Stimulated activated memory B cell treated with anti-CD40 and anti-IgM and Interleukin-4, amounts not matched to agents 10 μg/mL and 1 μg/mL and 100 μg/mL, for 72 hours (primary cell): ENCODE data around the gene GIPC2.
A peak's percentile ranks its signal among the peaks of the same experiment; 100 is the strongest.

Experiments
- ATAC-seq: fragments of 150-1000 bp; cut with Tn5 transposase; 2 replicates; pipeline ENCODE4 v1.10.0; 2021
- H3K27ac Mint-ChIP-seq: one replicate; pipeline ENCODE4 v1.8.0; 2022; ENCODE audit warnings: mild to moderate bottlenecking, mixed read lengths
- H3K27me3 Mint-ChIP-seq: one replicate; pipeline ENCODE4 v1.8.0; 2022; ENCODE audit warnings: mixed read lengths
- H3K36me3 Mint-ChIP-seq: one replicate; pipeline ENCODE4 v1.8.0; 2022; ENCODE audit warnings: mixed read lengths
- H3K4me1 Mint-ChIP-seq: one replicate; pipeline ENCODE4 v1.8.0; 2022; ENCODE audit warnings: mixed read lengths
- H3K4me3 Mint-ChIP-seq: one replicate; pipeline ENCODE4 v1.8.0; 2022; ENCODE audit warnings: mild to moderate bottlenecking, moderate library complexity, mixed read lengths
- H3K9me3 Mint-ChIP-seq: one replicate; pipeline ENCODE4 v1.8.0; 2022; ENCODE audit warnings: mixed read lengths

GIPC2 gene

DNA sequence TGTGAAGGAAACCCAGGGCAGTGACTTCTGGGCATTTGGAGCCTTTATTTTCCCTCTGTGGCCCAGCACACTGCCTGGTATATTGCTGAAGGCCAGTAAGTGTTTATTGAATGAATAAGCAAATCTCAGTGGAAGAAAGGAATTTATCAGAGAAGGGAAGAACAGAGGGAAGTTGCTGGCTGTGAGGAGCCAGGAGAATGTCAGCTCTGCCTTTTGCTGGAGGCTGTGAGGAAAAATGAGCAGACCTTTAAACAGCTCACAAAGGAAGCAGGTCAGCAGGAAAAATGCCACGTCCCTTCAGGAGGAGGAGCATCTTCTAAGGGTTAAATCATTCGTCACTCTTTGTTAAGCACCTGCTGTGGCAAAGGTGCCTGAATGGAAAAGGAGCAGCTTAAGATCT, 75.9 kb downstream of the GIPC2 start:
- H3K36me3 Mint-ChIP-seq: no peaks in the 10 kb centered on the region
- H3K4me3 Mint-ChIP-seq: no peak overlapping the region
- no peaks in the 10 kb centered on the region for H3K9me3 Mint-ChIP-seq
- H3K27me3 Mint-ChIP-seq: no peaks in the 10 kb centered on the region
- H3K27ac Mint-ChIP-seq: no peak overlapping the region
- no peaks in the 10 kb centered on the region for H3K4me1 Mint-ChIP-seq
- ATAC-seq: no peak

DNA sequence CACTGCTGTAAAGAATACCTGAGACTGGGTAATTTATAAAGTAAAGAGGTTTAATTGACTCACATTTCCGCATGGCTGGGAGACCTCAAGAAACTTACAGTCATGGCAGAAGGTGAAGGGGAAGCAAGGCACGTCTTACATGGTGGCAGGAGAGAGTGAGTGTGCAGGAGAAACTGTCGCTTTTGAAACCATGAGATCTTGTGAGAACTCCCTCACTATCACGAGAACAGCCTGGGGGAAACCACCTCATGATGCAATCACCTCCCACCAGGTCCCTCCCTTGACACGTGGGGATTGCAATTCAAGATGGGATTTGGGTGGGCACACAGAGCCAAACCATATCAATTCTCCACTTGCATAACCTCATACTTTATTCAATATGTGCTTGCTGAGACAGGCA, 76.6 kb downstream of the GIPC2 start:
- Mint-ChIP-seq H3K27me3 (no peaks in the 10 kb centered on the region), H3K9me3 (no peaks in the 10 kb centered on the region), H3K36me3 (no peaks in the 10 kb centered on the region), H3K4me3 (no peak overlapping the region), H3K27ac (no peak overlapping the region), H3K4me1 (no peaks in the 10 kb centered on the region)
- ATAC-seq: no peak

DNA sequence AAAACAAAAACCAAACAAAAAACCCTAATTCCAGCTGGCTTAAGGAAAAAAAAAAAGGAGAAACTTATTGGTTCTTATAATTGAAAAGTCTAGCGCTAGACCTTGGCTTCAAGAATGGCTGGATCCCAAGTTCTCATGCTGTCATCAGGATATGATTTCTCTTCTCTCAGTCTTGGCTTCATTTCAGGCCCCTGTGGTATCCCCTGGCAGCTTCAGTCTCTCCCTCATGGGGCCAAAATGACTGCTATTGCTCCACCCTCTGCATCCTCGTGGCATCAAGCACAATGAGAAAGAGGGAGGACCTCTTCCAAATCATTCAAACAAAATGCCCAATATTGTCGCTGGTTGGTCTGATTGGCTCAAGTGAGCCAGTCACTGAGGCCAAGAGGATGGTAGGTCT, 80.7 kb downstream of the GIPC2 start:
- Mint-ChIP-seq H3K9me3 (no peaks in the 10 kb centered on the region), H3K27ac (no peak overlapping the region), H3K4me3 (no peak overlapping the region), H3K4me1 (no peaks in the 10 kb centered on the region), H3K27me3 (no peaks in the 10 kb centered on the region), H3K36me3 (no peaks in the 10 kb centered on the region)
- no peak for ATAC-seq

DNA sequence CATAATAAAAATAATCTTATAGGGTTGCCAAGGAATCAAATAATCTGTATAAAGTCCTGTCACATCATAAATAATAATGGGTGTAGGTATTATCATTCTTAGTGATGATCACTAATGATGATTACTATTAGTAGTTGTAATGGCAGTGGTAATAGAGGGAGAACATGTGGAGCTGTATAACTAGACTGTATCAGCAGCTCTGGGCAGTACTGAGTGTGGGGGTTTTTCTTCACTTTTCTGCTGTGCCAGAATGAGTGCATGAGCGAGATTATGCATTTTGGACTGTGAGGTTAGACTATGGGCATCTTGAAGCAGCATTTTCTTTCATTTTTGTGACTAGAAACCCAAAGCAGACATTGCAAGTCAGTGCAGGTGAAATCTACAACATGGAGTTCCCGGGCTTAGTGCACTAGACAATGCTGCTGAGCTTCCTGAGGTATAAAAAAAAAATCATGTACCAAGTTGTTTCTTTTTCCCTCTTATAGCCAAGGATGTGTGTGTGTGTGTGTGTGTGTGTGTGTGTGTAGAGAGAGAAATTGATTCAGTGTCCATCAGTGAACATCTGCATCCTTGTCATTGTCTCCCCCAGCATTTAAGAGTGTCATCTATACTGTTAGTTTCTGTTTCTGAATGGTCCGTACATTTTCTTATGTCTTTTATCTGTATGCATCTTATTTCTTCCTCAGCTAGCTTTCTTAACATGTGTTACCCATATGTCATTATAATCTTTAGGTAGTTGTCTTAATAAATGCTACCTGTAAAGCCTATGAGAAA, 86.6 kb downstream of the GIPC2 start:
- no peak for ATAC-seq
- H3K27ac Mint-ChIP-seq: no peak overlapping the region
- H3K4me1 Mint-ChIP-seq: no peaks in the 10 kb centered on the region

DNA sequence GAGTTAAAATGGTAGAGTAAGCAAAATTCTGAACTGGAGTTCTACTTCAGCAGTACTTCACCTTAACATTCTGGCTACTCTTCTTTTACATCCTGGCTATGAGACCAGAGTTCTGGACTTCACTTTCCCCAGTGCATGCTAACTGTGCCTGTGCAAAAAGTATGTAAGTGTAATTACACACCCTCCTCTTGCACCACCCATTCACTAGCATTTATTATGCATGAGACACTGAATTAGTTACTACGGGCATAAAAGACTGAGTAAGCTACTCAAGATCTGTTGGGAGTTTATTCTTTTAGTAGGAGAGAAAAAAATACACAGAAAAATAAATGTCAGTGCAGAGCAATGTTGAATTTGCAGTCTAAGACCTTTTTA, 87.2 kb downstream of the GIPC2 start:
- H3K36me3 Mint-ChIP-seq: no peaks in the 10 kb centered on the region
- no peaks in the 10 kb centered on the region for H3K9me3 Mint-ChIP-seq
- no peaks in the 10 kb centered on the region for H3K4me1 Mint-ChIP-seq
- H3K27ac Mint-ChIP-seq: no peak overlapping the region
- H3K27me3 Mint-ChIP-seq: peaks cover 7% of the 10 kb centered on the region
- ATAC-seq: no peak
- no peak overlapping the region for H3K4me3 Mint-ChIP-seq

More for the DNA sequence above, 86.6 kb downstream of the GIPC2 start:
- no peaks in the 10 kb centered on the region for H3K36me3 Mint-ChIP-seq
- no peak overlapping the region for H3K4me3 Mint-ChIP-seq
- H3K9me3 Mint-ChIP-seq: no peaks in the 10 kb centered on the region
- peaks cover 7% of the 10 kb centered on the region for H3K27me3 Mint-ChIP-seq

DNA sequence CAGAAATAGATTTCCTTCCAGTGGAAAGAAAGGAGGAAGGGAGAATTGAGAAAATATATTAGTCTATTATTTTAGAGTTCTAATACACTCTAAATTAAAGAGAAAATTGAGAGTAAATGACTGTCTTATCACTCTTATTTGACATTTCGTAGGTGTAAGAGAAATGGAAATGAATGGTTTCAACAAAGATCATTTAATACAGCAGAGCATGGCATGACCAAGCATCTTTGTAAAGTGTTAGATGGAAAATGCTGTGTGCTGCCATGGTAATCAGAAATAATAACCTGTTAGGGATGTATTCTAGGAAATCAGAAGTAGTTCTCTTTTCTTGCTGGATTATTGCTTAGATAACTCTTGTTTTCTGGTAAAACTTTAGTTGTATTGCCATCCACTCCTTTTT, 90.9 kb downstream of the GIPC2 start:
- H3K4me1 Mint-ChIP-seq: peaks cover 4% of the 10 kb centered on the region
- H3K27ac Mint-ChIP-seq: no peak overlapping the region
- peaks cover 4% of the 10 kb centered on the region for H3K36me3 Mint-ChIP-seq
- H3K4me3 Mint-ChIP-seq: no peak overlapping the region
- no peaks in the 10 kb centered on the region for H3K9me3 Mint-ChIP-seq
- no peak for ATAC-seq
- peaks cover 7% of the 10 kb centered on the region for H3K27me3 Mint-ChIP-seq

DNA sequence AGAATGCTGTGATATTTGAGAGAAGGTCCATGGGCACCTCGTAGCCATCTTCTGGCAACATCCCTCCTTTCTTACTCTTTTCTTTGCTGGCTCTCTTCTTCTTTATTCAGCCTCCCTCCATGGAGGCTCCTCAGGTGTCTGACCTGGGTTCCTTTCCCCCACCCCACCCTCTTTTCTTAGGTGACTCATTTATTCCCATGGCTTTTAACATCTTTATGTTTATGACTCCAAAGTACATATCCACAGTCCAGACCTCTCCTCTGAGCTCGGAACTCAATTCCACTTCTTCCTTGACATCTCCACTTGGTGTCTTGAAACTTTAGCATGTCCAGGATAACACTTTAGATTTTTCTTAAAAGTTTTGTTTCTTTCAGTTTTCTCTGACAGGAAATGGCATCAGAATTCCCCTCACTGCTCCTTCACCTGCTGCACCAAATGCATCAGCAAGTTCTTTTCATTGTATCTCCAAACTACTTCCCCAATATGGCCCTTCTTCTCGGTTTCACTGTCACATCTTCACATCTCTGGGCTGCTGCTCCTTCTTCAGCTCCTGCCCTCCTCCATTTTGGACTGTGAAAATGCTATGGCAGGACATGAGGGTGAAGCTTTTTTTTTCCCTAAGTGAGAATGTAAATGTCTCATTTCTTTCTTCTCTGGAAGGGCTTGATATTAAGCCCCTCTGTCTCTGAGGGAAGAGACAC, 95.9 kb downstream of the GIPC2 start:
- Mint-ChIP-seq H3K27ac (peak overlapping the region; percentile 86), H3K27me3 (no peaks in the 10 kb centered on the region), H3K9me3 (no peaks in the 10 kb centered on the region), H3K36me3 (peaks cover 8% of the 10 kb centered on the region), H3K4me1 (peaks cover 19% of the 10 kb centered on the region), H3K4me3 (no peak overlapping the region)
- ATAC-seq: no peak

DNA sequence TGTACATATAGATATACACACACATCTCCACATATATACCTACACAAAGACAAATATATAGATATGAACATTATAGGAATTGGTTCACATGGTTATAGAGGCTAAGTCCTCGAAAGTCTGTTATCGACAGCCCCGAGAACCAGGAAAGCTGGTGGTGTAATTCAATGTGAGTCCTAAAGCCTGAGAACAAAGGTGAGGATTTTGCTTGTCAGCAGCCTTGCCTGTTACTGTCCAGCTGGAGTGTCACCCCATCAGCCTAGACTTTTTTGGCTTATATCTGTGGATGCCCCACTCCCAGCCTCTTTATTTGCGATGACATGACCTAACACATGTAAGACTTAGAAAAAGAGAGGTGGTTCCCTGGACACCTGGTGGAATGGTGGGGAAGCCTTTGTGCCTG, 97.0 kb downstream of the GIPC2 start:
- no peaks in the 10 kb centered on the region for H3K9me3 Mint-ChIP-seq
- H3K4me3 Mint-ChIP-seq: peak overlapping the region; percentile 73
- peak overlapping the region; percentile 86 for H3K27ac Mint-ChIP-seq
- peaks cover 5% of the 10 kb centered on the region for H3K27me3 Mint-ChIP-seq
- peaks cover 19% of the 10 kb centered on the region for H3K4me1 Mint-ChIP-seq
- peaks cover 8% of the 10 kb centered on the region for H3K36me3 Mint-ChIP-seq
- ATAC-seq: peak; percentile 17

DNA sequence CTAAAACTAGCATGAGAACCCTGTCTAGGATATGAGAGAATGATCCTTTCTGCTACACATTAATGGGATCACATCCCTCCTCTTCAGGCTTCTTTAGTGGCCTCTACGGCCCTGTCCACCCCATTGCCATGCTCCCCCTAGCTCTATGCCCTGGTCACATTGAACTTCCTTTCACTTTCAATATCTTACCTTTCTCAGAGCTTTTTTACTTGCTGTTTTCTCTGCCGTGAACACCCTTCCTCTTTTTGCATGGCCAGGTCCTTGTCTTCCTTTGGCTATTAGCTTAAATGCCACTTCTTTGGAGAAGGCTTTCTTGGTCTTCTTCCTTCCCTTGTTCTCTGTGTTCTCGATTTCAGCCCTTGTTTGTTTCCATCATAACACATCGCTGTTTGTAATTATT, 97.4 kb downstream of the GIPC2 start:
- ATAC-seq: peak; percentile 87
- peaks cover 10% of the 10 kb centered on the region for H3K27me3 Mint-ChIP-seq

DNA sequence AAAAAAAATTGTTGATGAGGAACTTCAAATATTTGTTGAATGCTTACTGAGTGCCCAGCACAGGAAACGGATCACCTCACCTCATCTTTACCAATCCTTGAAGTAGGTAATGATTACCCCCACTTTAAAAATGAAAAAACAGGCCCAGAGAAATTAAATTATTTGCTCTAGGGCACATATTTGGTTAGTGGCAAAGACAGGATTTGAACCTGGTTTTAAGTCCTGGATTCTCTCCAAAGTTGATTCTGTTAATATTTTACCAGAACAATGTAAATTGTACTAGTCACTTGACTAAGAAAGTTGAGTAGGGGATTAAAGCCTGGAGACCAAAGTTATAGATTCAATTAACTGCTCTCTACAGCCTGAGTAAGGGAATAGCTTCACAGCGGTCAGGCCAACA, 97.9 kb downstream of the GIPC2 start:
- Mint-ChIP-seq H3K4me3 (peak overlapping the region; percentile 73), H3K4me1 (peaks cover 19% of the 10 kb centered on the region), H3K9me3 (no peaks in the 10 kb centered on the region), H3K36me3 (peaks cover 8% of the 10 kb centered on the region), H3K27me3 (peaks cover 15% of the 10 kb centered on the region), H3K27ac (peak overlapping the region; percentile 86)
- ATAC-seq: no peak

More for the DNA sequence above, 97.4 kb downstream of the GIPC2 start:
- Mint-ChIP-seq H3K27ac (peak overlapping the region; percentile 86), H3K4me1 (peaks cover 19% of the 10 kb centered on the region), H3K4me3 (peak overlapping the region; percentile 73), H3K9me3 (no peaks in the 10 kb centered on the region), H3K36me3 (peaks cover 8% of the 10 kb centered on the region)

DNA sequence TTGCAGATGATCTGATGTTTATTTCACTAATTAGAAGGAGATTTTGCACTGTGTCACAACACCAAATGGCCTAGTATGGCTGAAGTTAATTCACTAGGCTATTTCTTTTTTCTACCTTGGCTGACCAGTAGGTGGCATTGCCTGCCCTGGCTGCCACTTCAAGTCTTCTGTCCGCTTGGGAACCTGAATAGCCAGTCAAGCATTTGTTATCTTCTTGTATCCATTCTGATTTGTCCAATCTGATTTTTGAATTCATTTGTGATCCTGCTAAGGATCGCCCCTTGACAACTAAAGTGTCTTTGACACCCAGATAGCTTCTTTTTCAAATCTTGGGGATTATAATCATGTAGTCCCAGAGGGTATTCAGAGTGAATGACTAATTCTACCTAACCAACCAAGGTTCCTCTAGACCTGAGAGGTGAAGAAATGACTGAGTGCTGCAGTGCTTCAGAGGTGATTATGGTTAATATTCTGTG, 99.4 kb downstream of the GIPC2 start:
- peaks cover 19% of the 10 kb centered on the region for H3K27me3 Mint-ChIP-seq
- H3K4me3 Mint-ChIP-seq: no peak overlapping the region
- peaks cover 19% of the 10 kb centered on the region for H3K4me1 Mint-ChIP-seq
- H3K27ac Mint-ChIP-seq: no peak overlapping the region
- no peak for ATAC-seq
- no peaks in the 10 kb centered on the region for H3K9me3 Mint-ChIP-seq
- peaks cover 8% of the 10 kb centered on the region for H3K36me3 Mint-ChIP-seq

DNA sequence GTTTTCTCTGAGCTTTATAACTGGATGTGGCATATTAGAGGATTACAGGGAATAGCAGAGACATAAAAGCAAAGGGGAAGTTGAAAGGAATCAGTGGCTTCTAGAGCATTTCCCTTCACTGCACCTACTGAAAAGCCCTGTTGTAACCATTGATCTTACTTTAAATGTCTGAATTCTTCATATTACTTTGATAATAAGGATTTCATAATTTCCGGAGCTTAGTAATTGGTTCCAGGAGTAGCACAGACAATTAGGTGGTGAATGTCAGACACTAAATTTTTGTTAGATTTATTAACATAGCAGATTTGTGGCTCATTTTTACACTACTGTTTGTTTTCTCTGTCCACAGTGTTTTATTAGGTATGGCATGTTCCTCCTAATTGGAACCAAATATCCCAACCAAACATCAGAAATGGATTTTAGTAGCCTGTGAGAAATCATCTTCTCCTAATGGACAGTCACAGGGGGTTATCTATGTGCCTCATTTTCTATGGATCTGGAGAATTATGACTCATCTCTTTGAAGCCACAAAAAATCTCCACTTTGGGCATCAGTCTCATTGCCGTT, 100.5 kb downstream of the GIPC2 start:
- no peak for ATAC-seq
- Mint-ChIP-seq H3K4me1 (peaks cover 18% of the 10 kb centered on the region), H3K27ac (no peak overlapping the region), H3K27me3 (peaks cover 19% of the 10 kb centered on the region), H3K9me3 (no peaks in the 10 kb centered on the region), H3K36me3 (peaks cover 8% of the 10 kb centered on the region), H3K4me3 (no peak overlapping the region)

DNA sequence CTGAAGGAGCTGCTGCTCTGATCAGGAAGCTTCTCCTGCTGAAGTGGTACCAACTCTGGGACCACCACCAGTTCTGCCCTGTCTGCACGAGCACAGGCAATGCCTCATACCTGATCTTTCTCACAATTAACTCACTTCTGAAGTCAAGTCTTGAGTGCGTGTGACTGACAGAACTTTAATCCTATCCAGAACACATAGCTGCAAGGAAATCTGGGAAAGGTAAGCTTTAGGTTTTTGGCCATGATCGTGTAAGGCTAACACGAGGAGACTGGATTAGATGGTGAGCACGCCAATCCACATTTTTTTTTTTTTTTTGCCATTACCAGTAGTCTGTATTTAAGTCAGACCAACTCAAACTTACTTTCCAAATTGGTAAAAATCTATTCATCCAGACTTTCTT, 101.3 kb downstream of the GIPC2 start:
- no peak for ATAC-seq
- H3K4me1 Mint-ChIP-seq: peaks cover 11% of the 10 kb centered on the region
- H3K27ac Mint-ChIP-seq: no peak overlapping the region
- peaks cover under 1% of the 10 kb centered on the region for H3K36me3 Mint-ChIP-seq
- no peaks in the 10 kb centered on the region for H3K9me3 Mint-ChIP-seq
- no peak overlapping the region for H3K4me3 Mint-ChIP-seq
- peaks cover 19% of the 10 kb centered on the region for H3K27me3 Mint-ChIP-seq

DNA sequence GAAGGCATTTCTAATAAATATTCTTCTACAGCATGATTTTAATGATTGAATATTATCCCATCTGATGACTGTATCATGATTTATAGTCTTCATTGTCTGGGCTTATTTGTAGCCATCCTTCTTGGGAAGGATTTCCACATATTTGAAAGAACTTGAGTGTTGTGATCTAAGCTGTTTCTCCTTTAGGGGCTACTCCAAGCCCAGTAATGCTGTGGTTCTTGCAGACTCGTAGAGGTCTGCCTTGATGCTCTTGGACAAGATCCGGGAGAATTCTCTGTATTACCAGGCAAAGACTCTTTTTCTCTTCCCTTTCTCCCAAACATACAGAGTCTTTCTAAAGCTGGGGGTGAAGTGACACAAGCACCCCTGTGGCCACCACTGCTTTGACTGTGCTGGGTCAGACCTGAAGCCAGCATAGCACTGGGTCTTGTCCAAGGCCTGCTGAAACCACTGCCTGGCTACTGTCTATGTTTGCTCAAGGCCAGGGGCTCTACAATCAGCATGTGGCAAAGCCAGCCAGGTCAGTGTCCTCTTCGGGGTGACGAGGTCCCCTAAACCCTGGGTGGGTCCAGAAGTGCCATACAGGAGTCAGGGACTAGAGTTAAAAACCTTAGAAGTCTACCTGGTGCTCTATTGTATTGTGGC, 107.4 kb downstream of the GIPC2 start:
- ATAC-seq: no peak
- H3K36me3 Mint-ChIP-seq: no peaks in the 10 kb centered on the region

DNA sequence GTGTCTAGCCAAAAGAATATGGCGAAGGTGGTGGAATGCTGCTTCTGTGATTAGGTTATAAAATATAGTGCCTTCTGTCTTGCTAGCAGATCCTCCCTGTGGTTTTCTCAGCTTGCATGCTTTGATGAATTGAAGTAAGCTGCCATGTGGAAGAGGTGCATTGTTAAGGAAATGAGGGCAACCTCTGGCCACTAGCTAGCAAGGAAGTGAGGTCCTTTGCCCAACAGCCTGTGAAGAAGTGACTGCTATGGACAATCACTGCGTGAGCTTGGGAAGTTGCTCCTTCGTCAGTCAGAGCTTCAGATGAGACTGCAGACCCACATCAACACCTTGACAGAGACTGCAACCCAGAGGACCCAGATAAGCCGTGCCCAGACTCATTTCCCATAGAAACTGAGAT, 109.4 kb downstream of the GIPC2 start:
- no peaks in the 10 kb centered on the region for H3K36me3 Mint-ChIP-seq
- H3K4me1 Mint-ChIP-seq: no peaks in the 10 kb centered on the region
- no peak overlapping the region for H3K4me3 Mint-ChIP-seq
- H3K27ac Mint-ChIP-seq: no peak overlapping the region
- no peaks in the 10 kb centered on the region for H3K9me3 Mint-ChIP-seq
- ATAC-seq: no peak
- H3K27me3 Mint-ChIP-seq: peaks cover 26% of the 10 kb centered on the region

More for the DNA sequence above, 107.4 kb downstream of the GIPC2 start:
- Mint-ChIP-seq H3K27ac (no peak overlapping the region), H3K4me3 (no peak overlapping the region), H3K4me1 (no peaks in the 10 kb centered on the region), H3K9me3 (no peaks in the 10 kb centered on the region), H3K27me3 (peaks cover 23% of the 10 kb centered on the region)
